Heart left ventricle (tissue), 16 donors: Measurements from ENCODE around the gene OR6C68. TPM values are rescaled to one million over a fixed set of nuclear protein-coding genes. Genes with fewer than 3 reads are reported as not detected.

Experiments
- ATAC-seq, 4 donors: fragments of 200-7000 bp; cut with Tn5 transposase; one replicate each; pipeline ENCODE4 v1.9.1; 2020 to 2022; ENCODE audit warnings: moderate library complexity in 4 of 4, mild to moderate bottlenecking in 3 of 4, moderate number of reproducible peaks in 1 of 4
- DNase-seq, 5 donors: peaks; one replicate each; pipeline ENCODE4 v3.0.0-alpha.2; 2020
- H3K27ac ChIP-seq, 12 donors: fragments of 200-600 bp; sonication (generic) in 4 of 12; one replicate each; pipeline versions ENCODE4 v1.5.0 to v1.8.0; 2016 to 2022; ENCODE audit warnings: mild to moderate bottlenecking in 2 of 12
- H3K27me3 ChIP-seq, 9 donors: fragments of 200-600 bp; sonication (generic) in 2 of 9; one replicate each; pipeline versions ENCODE4 v1.5.1 to v1.8.0; 2016 to 2022; ENCODE audit warnings: mild to moderate bottlenecking in 3 of 9
- H3K36me3 ChIP-seq, 9 donors: fragments of 200-600 bp; sonication (generic) in 2 of 9; one replicate each; pipeline versions ENCODE4 v1.5.0 to v1.8.0; 2018 to 2022; ENCODE audit warnings: mild to moderate bottlenecking in 2 of 9
- H3K4me1 ChIP-seq, 12 donors: fragments of 200-600 bp; sonication (generic) in 4 of 12; one replicate each; pipeline versions ENCODE4 v1.5.0 to v1.8.0; 2016 to 2022; ENCODE audit warnings: mild to moderate bottlenecking in 3 of 12
- H3K4me3 ChIP-seq, 12 donors: fragments of 200-600 bp; sonication (generic) in 4 of 12; one replicate each; pipeline versions ENCODE4 v1.5.0 to v1.8.0; 2017 to 2022; ENCODE audit warnings: mild to moderate bottlenecking in 9 of 12, moderate library complexity in 4 of 12
- H3K9me3 ChIP-seq, 12 donors: fragments of 200-600 bp; sonication (generic) in 4 of 12; one replicate each; pipeline versions ENCODE4 v1.5.0 to v1.8.0; 2016 to 2022; ENCODE audit warnings: mild to moderate bottlenecking in 1 of 12
- CTCF ChIP-seq, 12 donors: fragments of 200-600 bp; sonication (generic) in 4 of 12; IDR thresholded peaks; one replicate each; pipeline versions ENCODE4 v1.5.0 to v1.8.0; 2018 to 2022; ENCODE audit warnings: antibody characterized with exemption in 12 of 12, mild to moderate bottlenecking in 5 of 12
- POLR2A ChIP-seq, 2 donors: fragments of 450-650 bp; IDR thresholded peaks; one replicate each; pipeline ENCODE4 v1.6.1; 2017; ENCODE audit warnings: antibody characterized with exemption in 2 of 2, mild to moderate bottlenecking in 2 of 2, moderate library complexity in 2 of 2
- WGBS, 4 donors: extraction: QIAGEN DNeasy Blood & Tissue Kit in 2 of 4; methylation state at CpG; one replicate each; pipeline versions ENCODE4 v1.1.5 to v1.1.7; 2013 to 2018; 5-methylcytosine and 5-hydroxymethylcytosine counted together
- intact Hi-C, 10 donors: fragments of 100-400 bp; cut with DNase I; formaldehyde crosslinking; loops; one replicate each; pipeline versions ENCODE4 v1.11.1 to v1.14.2; 2022
- polyA plus RNA-seq, 2 donors: library from polyadenylated mRNA; stranded (reverse); fragments of 200-250 nt; gene quantifications; one replicate each; pipeline ENCODE4 v1.2.3, GENCODE V29; 2013
- total RNA-seq, 9 donors: library from RNA; depleted of rRNA in 2 of 9; stranded (reverse); fragments of >200 nt in 2 of 9; fragmentation: NEBNext Ultra II Directional in 3 of 9; extraction: Animal tissue kit (Norgen Biotek cat#: 25700) in 3 of 9; gene quantifications; one replicate each; pipeline versions ENCODE4 v1.1.0 to v1.2.4, GENCODE V29; 2016 to 2023
- donor health status: ischemic (EF 13 %, LVEDD 7.1; RV severe dilation, severe dysfunction).
- donor health status: healthy with polysubstance abuse.
- donor health status: DM: no; HTN: yes; CAD: no.
- donor health status: DM: no; HTN: no; CAD: no.
- donor health status: ischemic (EF 25% LVEDD 6.9; RV normal size, moderate dysfunction).
- donor health status: ischemic (EF 25% LVEDD 5.7; RV mildly dilated, moderate dysfunction).
- donor health status: healthy.
- donor health status: DM: yes; HTN: yes; CAD: no.
- donor health status: ischemic (EF 35%, LVEDD 5.7; RV mildly dilated, moderate dysfunction).
- donor health status: nonischemic (EF 11% LVEDD 7.7; RV severe dilation, severe dysfunction).
- donor health status: DM: yes; HTN: yes; CAD: no.
- donor health status: PGD.
- donor health status: ischemic (EF 29% LVEDD 5.4; RV normal size, mild dysfunction).
- donor health status: nonischemic (EF 23%, LVEDD 6.1; RV moderate dilation, normal function).

The OR6C68 gene
- total and polyA plus RNA-seq, 11 donors, result not detected

GRCh38 chr12:55499810-55500252 is 7.7 kb downstream of the OR6C68 start:
- WGBS, 4 donors, result 13 to 20% (median 14%) methylated on average over 2 of the region's 2 CpGs
- no peak overlapping the region for H3K27ac ChIP-seq
- intact Hi-C loops, result no loop called here
- H3K4me1 ChIP-seq, result no peaks in the 10 kb centered on the region
- H3K9me3 ChIP-seq, result no peaks in the 10 kb centered on the region
- H3K36me3 ChIP-seq, result no peaks in the 10 kb centered on the region
- DNase-seq (no peak), ATAC-seq (no peak)
- no peak overlapping the region for H3K4me3 ChIP-seq
- H3K27me3 ChIP-seq, result no peaks in the 10 kb centered on the region
- TF ChIP-seq CTCF (IDR thresholded peaks at IDR 0.05), result no peak
- no peak for TF ChIP-seq POLR2A (IDR thresholded peaks at IDR 0.05)

GRCh38 chr12:55501601-55502000 is 9.4 kb downstream of the OR6C68 start:
- intact Hi-C loops, result no loop called here
- no peak overlapping the region for H3K27ac ChIP-seq
- DNase-seq, result no peak

GRCh38 chr12:55515696-55516095 is 23.5 kb downstream of the OR6C68 start:
- WGBS, 4 donors, result 38 to 65% (median 54%) methylated on average over 1 of the region's 1 CpG
- no peak for TF ChIP-seq POLR2A (IDR thresholded peaks at IDR 0.05)
- no peak for TF ChIP-seq CTCF (IDR thresholded peaks at IDR 0.05)
- no peaks in the 10 kb centered on the region for H3K36me3 ChIP-seq
- H3K27me3 ChIP-seq, result no peaks in the 10 kb centered on the region
- H3K4me1 ChIP-seq, result no peaks in the 10 kb centered on the region
- DNase-seq (no peak), ATAC-seq (no peak)
- intact Hi-C loops, result no loop called here
- peaks cover 0 to 5% (median 0%) of the 10 kb centered on the region in 12 donors for H3K9me3 ChIP-seq
- H3K4me3 ChIP-seq, result no peak overlapping the region
- H3K27ac ChIP-seq, result no peak overlapping the region

More at GRCh38 chr12:55501601-55502000, 9.4 kb downstream of the OR6C68 start:
- Histone ChIP-seq H3K4me1 (no peaks in the 10 kb centered on the region), H3K9me3 (no peaks in the 10 kb centered on the region), H3K4me3 (no peak overlapping the region), H3K27me3 (no peaks in the 10 kb centered on the region), H3K36me3 (no peaks in the 10 kb centered on the region)
- 31 to 35% (median 34%) methylated on average over 2 of the region's 2 CpGs for WGBS, 4 donors
- no peak for ATAC-seq
- TF ChIP-seq POLR2A (IDR thresholded peaks at IDR 0.05) (no peak), CTCF (IDR thresholded peaks at IDR 0.05) (no peak)

- TF ChIP-seq CTCF (IDR thresholded peaks at IDR 0.05), result no peak
- TF ChIP-seq POLR2A (IDR thresholded peaks at IDR 0.05), result no peak
- Histone ChIP-seq H3K4me3 (no peak overlapping the region), H3K36me3 (no peaks in the 10 kb centered on the region), H3K4me1 (no peaks in the 10 kb centered on the region), H3K9me3 (peaks cover 0 to 5% (median 0%) of the 10 kb centered on the region in 12 donors), H3K27ac (no peak overlapping the region), H3K27me3 (no peaks in the 10 kb centered on the region)
- intact Hi-C loops, result no loop called here
- ATAC-seq (no peak), DNase-seq (no peak)
Measured at GRCh38 chr12:55516391-55516790, 24.2 kb downstream of the OR6C68 start.

Other genes starting within 250 kb of the OR6C68 start
- gene OR6C74, start 247.8 kb upstream of the OR6C68 start, total RNA-seq, result not detected
- gene OR6C74, start 247.8 kb upstream of the OR6C68 start, polyA plus RNA-seq, result not detected
- gene OR6C6, start 195.8 kb upstream of the OR6C68 start, total RNA-seq, result not detected
- not detected for gene OR6C6, start 195.8 kb upstream of the OR6C68 start, polyA plus RNA-seq
- not detected for gene OR6C1, start 178.0 kb upstream of the OR6C68 start, total RNA-seq
- not detected for gene OR6C1, start 178.0 kb upstream of the OR6C68 start, polyA plus RNA-seq
- gene OR6C3, start 161.6 kb upstream of the OR6C68 start, total RNA-seq, result not detected
- not detected for gene OR6C3, start 161.6 kb upstream of the OR6C68 start, polyA plus RNA-seq
- gene OR6C75, start 129.4 kb upstream of the OR6C68 start, total RNA-seq, result not detected
- gene OR6C75, start 129.4 kb upstream of the OR6C68 start, polyA plus RNA-seq, result not detected
- gene OR6C65, start 91.8 kb upstream of the OR6C68 start, total RNA-seq, result not detected
- not detected for gene OR6C65, start 91.8 kb upstream of the OR6C68 start, polyA plus RNA-seq
- not detected for gene OR6C76, start 66.1 kb upstream of the OR6C68 start, total RNA-seq
- gene OR6C76, start 66.1 kb upstream of the OR6C68 start, polyA plus RNA-seq, result not detected
- gene OR6C2, start 48.3 kb upstream of the OR6C68 start, total RNA-seq, result not detected
- gene OR6C2, start 48.3 kb upstream of the OR6C68 start, polyA plus RNA-seq, result not detected
- gene OR6C70, start 22.2 kb upstream of the OR6C68 start, total RNA-seq, result not detected
- gene OR6C70, start 22.2 kb upstream of the OR6C68 start, polyA plus RNA-seq, result not detected
- gene OR6C4, start 57.2 kb downstream of the OR6C68 start, total RNA-seq, result not detected
- gene OR6C4, start 57.2 kb downstream of the OR6C68 start, polyA plus RNA-seq, result not detected
- gene OR2AP1, start 80.1 kb downstream of the OR6C68 start, total RNA-seq, result not detected
- gene OR2AP1, start 80.1 kb downstream of the OR6C68 start, polyA plus RNA-seq, result not detected
- not detected for gene OR10P1, start 144.5 kb downstream of the OR6C68 start, total RNA-seq
- gene OR10P1, start 144.5 kb downstream of the OR6C68 start, polyA plus RNA-seq, result not detected
- 1,000 to 10,000 TPM in 1 of 9 donors, 100 to 1,000 TPM in 8; 199 to 1,007 (median 620) TPM for gene ITGA7, start 215.5 kb downstream of the OR6C68 start, total RNA-seq
- gene ITGA7, start 215.5 kb downstream of the OR6C68 start, polyA plus RNA-seq, result 100 to 1,000 TPM; 173 to 573 TPM
- gene BLOC1S1, start 223.7 kb downstream of the OR6C68 start, total RNA-seq, result 100 to 1,000 TPM in 5 of 9 donors, 10 to 100 TPM in 4; 71.3 to 173 (median 131) TPM
- 100 to 1,000 TPM; 187 to 314 TPM for gene BLOC1S1, start 223.7 kb downstream of the OR6C68 start, polyA plus RNA-seq
- 10 to 100 TPM in 8 of 9 donors, 1 to 10 TPM in 1; 5.9 to 20.5 (median 16.2) TPM for gene RDH5, start 228.0 kb downstream of the OR6C68 start, total RNA-seq
- gene RDH5, start 228.0 kb downstream of the OR6C68 start, polyA plus RNA-seq, result 10 to 100 TPM; 25.8 to 42.4 TPM
- gene CD63, start 236.6 kb downstream of the OR6C68 start, total RNA-seq, result 1,000 to 10,000 TPM in 3 of 9 donors, 100 to 1,000 TPM in 6; 475 to 1,670 (median 767) TPM
- 1,000 to 10,000 TPM; 1,034 to 2,790 TPM for gene CD63, start 236.6 kb downstream of the OR6C68 start, polyA plus RNA-seq